Hematopoietic multipotent progenitor cell treated with erythropoietin and hydrocortisone succinate and interleukin-3 and kit ligand, for 17 days (in vitro differentiated cells): ENCODE results near the gene RASSF1.

Source experiments
- DNase-seq: peaks from one replicate; pipeline ENCODE4 v3.0.0-alpha.2; 2015; ENCODE audit warnings: low spot score

The RASSF1 gene

GRCh38 chr3:50299929-50300680, 40.5 kb downstream of the RASSF1 start:
- peak; percentile 75 for DNase-seq

DNA sequence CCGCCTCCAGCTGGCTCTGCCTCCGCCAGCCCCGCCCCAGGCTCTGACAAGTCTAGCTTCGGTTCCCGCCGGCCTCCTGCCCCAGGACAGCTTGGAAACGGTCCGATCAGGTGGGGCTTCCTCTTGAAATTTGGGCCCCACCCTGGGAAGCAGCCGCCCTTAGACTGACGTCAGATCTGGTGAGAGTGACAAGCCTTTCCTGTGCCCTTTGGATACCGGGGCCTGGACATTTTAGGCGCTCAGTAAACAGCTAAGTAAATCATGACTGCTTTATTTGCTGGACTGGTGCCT, 41.1 kb downstream of the RASSF1 start:
- DNase-seq, result no peak

DNA sequence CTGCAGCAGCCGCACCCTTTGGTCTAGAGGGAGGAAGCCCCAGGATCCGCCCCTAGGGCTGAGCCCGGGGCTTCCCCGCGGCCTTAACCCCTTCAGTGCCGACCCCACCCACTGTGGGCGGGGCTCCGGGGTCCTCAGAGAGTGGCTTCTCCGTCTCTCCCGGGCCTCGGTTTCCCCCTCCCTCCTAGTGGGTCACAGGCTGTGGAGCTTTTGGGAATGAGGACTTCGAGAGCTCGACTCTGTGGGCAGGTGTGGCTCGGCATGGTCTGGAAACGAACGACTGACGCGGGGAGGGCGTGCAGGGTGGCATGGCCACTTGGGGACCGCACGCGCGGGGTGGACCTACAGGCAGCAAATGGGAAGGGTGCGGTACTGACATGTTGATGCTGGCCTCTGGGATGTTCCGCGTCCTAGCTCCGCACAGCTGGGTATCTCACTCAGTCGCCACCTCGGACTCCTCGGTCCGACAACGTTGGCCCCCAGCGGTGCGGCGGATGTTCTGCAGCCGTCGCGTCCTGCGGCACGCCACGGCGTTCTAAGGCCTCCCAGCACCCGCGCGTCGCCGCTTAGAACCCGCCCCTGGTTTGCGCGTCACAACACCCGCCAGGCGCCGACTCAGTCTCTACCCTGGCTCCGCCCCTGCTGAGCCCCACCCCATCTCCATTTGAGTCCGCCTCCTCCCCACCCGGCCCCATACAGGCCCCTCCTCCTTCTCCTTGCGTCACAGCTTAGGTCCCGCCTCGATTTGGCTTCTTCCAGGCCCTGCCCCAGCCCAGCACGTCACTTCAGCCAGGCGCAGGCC, 41.6 kb downstream of the RASSF1 start, which contains the start of the genes HYAL3 and NAA80:
Gene HYAL3, minus strand, starts transcription at position 570 of the 802 bp plus-strand sequence. CDS start 3,803 bp downstream, outside the sequence.
Gene NAA80, minus strand, starts transcription at position 570 of the 802 bp plus-strand sequence. CDS start 1,942 bp downstream, outside the sequence.
- DNase-seq, result peak; percentile 100

- peak; percentile 64 for DNase-seq
Observed at GRCh38 chr3:50297896-50298725, 42.5 kb downstream of the RASSF1 start.

DNA sequence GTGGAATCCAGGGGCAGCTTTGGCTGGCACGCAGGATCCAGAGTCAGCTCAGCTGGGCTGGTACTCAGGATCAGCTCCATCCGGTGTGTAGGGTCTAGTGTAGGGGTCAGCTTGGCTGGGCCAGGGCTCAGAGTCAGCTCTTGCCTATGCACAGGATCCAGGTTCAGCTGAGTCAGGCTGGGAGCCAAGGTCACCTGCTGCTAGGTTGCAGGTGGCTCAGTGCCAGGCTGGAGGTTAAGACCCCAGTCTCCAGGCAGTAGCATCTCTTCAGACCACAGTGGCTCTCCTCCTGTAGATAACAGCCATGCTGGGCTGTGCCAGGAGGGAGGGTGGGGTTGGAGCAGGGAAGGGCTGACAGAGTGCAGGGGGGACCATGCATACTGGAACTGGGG, 43.3 kb downstream of the RASSF1 start:
- DNase-seq, result peak; percentile 71

DNA sequence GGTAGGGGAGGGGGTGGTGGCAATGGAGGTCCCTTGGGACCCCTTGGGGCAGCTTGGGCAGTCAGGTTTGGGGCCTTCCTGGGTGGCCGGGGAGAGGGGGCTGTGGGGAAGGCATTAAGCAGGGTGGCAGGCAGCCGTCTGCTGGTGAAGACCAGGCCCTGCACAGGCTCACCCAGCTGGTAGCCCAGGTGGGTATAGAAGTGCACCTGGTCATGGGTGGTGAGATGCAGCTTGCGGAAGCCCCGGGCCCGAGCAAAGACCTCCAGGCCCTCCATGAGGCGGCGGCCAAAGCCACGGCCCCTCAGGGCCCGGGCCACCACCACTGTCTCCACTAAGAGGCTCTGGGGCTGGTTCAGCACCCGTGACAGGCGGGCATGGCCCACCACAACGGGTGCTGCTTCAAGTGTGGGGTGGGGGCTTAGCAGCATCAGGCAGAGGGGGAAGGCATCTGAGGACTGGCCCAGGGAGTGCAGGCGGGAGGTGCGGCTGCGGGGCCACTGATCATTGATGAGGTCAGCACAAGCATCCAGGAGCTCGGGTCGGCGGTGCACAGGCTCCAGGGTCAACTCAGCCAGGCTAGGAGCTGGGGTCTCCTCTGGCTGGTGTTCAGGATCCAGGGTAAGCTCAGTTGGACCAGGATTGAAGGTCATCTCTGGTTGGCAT, 43.8 kb downstream of the RASSF1 start:
- no peak for DNase-seq

- no peak for DNase-seq
Observed at GRCh38 chr3:50295553-50296431, 44.8 kb downstream of the RASSF1 start.

GRCh38 chr3:50294492-50295403, 45.9 kb downstream of the RASSF1 start:
- no peak for DNase-seq

DNA sequence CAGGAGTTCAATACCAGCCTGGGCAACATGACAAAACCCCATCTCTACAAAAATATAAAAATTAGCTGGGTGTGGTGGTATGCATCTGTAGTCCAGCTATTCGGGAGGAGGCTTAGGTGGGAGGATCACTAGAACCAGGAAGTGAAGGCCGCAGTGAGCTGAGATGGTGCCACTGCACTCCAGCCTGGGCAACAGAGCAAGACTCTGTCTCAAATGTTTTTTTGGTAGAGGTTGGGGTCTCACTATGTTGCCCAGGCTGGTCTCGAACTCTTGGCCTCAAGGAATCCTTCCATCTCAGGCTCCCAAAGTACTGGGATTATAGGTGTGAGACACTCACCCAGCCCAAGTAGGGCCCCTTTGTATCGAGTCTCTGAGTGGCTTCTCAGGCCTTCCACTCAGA, 46.5 kb downstream of the RASSF1 start:
- no peak for DNase-seq

DNA sequence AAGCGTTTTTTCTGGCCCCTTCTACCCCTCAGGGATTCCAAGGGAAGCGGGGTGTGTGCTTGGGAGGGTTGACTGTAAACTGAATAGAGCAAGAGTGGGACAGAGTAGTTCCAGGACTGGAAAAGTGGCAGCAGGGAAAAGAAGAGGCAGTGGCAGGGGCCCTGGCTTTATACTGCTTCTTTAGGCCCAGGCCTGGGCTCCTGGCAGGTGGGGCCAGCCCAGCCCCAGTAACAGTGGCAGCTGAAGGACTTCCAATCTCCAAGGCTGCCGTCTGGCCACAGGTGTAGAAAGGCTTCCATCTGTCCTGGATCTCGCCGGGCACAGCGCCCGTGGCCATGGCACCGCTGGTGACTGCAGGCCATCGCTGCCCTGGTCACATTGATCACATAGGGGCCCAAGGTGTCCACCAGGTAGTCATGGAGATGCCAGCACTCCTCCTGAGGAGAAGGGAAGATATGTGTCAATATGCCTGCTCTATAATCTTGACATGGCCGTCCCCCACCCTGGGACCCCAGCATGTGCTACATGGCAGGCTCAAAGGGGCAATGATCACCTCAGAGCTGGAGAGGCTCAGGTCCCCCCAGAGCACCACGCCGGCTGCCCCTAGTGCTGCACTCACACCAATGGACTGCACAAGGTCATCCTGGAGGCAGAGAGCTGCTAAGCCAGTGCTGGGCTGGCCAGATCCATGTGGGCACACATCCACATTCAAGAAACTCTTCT, 47.4 kb downstream of the RASSF1 start:
- no peak for DNase-seq

DNA sequence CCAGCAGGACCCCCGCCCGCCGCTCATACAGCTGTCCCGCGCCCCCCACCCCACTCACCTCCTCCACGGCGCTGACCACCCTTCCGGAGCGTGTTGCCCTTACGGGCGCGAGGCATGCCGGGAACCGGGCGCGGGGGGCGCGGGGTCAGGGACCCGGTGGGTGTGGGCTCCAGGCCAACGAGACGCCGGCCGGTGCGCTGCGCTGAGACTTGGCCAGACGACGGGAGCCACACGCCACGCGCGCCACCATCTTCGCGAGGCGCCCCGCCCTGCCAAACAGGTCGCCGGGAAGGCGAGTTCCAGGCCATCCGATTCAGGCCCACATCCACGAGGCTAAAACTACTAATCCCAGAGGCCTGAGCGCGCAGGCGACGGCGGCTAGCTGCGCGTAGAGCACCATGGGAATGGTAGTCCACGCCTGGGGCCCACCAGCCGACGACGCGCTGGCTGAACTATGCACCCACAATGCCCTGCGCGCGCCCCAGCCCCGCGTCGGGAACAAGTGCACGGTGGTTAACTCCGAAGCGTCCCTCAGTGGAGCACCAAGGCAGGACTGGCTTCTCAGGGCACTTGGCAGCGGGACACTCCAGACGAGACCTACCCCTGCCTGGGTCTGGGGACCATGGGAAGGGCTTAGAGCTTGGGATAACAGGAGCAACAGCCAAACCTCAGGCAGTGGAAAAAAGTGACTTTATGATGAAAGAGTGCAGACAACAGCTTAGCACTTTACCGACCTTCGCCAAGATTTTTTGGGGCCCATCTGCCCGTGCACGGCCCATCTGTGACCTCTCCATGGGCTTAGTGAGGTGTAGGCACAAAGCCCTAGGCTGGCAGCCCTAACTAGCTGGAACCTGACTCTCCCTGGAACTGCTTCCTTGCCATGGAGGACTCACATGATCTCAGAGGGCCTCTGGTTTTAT, 48.2 kb downstream of the RASSF1 start, which contains the start of gene IFRD2:
Gene IFRD2, minus strand, starts transcription at position 271 of the 920 bp plus-strand sequence. Its CDS starts 155 bp downstream, at position 116.
- peak; percentile 97 for DNase-seq

- DNase-seq, result no peak
Observed at GRCh38 chr3:50290161-50290641, 50.4 kb downstream of the RASSF1 start.

DNA sequence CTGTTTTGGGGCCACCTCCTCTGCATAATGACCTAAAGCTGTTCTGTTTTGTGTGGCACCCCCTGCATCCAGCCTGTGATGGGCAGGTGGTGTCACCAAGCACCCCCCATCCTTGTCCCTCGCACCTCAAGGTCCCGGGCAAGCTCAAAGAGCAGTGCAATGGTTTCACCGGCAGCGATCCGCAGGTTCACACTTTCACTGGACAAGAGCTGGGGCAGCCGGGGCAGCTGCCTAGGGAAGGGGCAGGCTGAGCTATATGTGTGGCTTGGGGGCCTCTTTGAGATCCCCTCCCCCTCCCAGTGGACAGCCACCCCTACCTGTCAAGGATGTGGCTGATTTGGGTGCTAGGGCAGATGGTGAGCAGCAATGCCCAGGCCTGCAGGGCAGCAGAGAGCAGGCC, 51.5 kb downstream of the RASSF1 start:
- no peak for DNase-seq

DNA sequence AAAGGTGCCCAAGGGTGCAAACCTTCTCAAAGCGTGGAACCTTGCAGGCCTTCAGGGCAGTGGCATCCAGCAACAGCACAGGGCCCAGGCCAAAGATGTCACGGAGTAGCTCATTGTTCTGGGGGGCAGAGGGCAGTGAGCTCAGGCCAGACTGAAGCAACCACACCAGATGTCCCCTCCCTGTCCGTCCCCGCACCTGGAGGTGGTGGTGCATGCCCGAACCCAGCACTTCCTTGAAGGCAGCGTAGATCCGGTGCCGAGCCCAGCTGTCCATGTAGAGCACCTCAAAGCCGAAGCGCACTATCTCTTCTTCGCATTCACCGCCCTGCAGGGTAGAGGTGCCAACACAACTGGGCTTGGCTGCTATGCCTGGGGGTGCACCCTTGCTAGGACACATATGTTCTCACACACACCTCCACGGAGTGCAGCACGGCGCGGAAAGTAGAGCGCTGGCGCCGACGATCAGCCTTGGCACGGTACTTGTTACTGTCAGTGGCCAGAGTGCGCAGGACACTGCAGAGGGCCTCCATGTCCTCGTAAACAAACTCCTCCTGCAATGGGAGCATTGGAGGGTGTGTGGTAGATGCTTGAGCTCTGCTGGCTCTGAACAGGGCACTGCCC, 52.1 kb downstream of the RASSF1 start:
- no peak for DNase-seq

- DNase-seq, result no peak
Observed at GRCh38 chr3:50287262-50287661, 53.4 kb downstream of the RASSF1 start.

GRCh38 chr3:50286322-50287227, 54.1 kb downstream of the RASSF1 start:
- DNase-seq, result no peak
